ENCODE results near the gene PPP1R13L. TPM values are rescaled to one million over a fixed set of nuclear protein-coding genes. Genes with fewer than 3 reads are reported as not detected.
"Not testable (repeated sequence)": the region's sequence is repeated elsewhere in the genome, so short reads cannot be mapped to it uniquely, and the experiment has no call there.

Gene PPP1R13L
- total RNA-seq, 1 donor from 2014 or later, result 56.7 TPM

DNA sequence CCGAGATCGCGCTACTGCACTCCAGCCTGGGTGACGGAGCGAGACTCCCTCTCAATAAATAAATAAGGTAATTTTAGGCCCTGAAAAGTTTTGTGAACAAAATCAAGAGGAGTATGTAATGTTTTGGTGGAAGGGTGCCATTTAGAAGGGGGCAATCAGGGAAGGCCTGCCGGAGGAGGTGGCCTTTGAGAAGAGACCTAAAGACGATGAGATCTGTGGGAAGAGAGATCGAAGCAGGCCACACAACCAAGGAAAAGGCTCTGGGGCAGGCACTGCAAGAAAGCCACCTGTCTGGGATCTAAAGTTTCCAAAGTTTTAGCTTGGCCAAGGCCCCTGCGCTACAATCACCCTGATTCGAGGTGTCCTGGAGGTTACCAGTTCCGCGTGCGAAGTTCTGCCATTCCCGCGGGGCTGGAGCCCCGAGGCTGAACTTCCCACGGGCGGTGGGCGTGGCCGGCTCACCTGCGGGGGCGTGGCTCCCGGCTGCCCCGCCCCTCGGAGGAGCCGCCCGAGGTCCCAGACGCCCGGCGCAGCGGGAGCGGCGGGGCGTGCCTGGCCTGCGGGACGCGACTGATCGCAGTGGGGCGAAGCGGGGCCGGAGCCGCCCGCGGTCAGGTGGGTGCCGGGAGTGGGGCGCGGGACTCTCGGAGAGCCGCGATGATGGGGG lies 64.5 kb downstream of the PPP1R13L start, which contains the start of gene KLC3:
TSS of gene KLC3 (plus strand) at position 519 of the 667 bp plus-strand sequence. CDS start 4,792 bp downstream, outside the sequence.
- FAIRE-seq, result no peak
- Histone ChIP-seq H3K4me1 (ENCODE audit: insufficient read depth, low read length) (no peaks in the 10 kb centered on the region), H3K9me3 (ENCODE audit: insufficient read depth, low read depth, low read length) (no peaks in the 10 kb centered on the region), H3K27ac (ENCODE audit: low read depth, low read length) (no peak within 1 kb of the TSS), H3K4me3 (ENCODE audit: insufficient read depth, low read depth, low read length) (no peak within 1 kb of the TSS), H2AFZ (ENCODE audit: low read depth, low read length) (no peak within 1 kb of the TSS), H3K27me3 (ENCODE audit: insufficient read depth, low read length) (peaks cover 7% of the 10 kb centered on the region), H3K4me2 (ENCODE audit: low read length) (peak within 1 kb of the TSS; percentile 38), H3K79me2 (ENCODE audit: insufficient read depth, low read length) (no peaks in the 10 kb centered on the region), H3K9ac (ENCODE audit: low read length) (no peak within 1 kb of the TSS), H3K36me3 (ENCODE audit: insufficient read depth, low read length) (no peaks in the 10 kb centered on the region), H4K20me1 (ENCODE audit: insufficient read depth, low read length) (no peaks in the 10 kb centered on the region)
- Mint-ChIP-seq H3K4me3 (ENCODE audit: unreplicated experiment) (peak within 1 kb of the TSS; percentile 72), H3K9me3 (ENCODE audit: unreplicated experiment) (peaks cover 3% of the 10 kb centered on the region), H3K4me1 (ENCODE audit: low read depth, unreplicated experiment) (no peaks in the 10 kb centered on the region), H3K27me3 (ENCODE audit: low read depth, unreplicated experiment) (peaks cover 12% of the 10 kb centered on the region), H3K27ac (ENCODE audit: unreplicated experiment) (no peak within 1 kb of the TSS), H3K36me3 (ENCODE audit: low read depth, unreplicated experiment) (no peaks in the 10 kb centered on the region)
- peak; percentile 43 for TF ChIP-seq EZH2 (IDR thresholded peaks at IDR 0.05; ENCODE audit: insufficient read depth, low read length)
- TF ChIP-seq, protein P1, sequence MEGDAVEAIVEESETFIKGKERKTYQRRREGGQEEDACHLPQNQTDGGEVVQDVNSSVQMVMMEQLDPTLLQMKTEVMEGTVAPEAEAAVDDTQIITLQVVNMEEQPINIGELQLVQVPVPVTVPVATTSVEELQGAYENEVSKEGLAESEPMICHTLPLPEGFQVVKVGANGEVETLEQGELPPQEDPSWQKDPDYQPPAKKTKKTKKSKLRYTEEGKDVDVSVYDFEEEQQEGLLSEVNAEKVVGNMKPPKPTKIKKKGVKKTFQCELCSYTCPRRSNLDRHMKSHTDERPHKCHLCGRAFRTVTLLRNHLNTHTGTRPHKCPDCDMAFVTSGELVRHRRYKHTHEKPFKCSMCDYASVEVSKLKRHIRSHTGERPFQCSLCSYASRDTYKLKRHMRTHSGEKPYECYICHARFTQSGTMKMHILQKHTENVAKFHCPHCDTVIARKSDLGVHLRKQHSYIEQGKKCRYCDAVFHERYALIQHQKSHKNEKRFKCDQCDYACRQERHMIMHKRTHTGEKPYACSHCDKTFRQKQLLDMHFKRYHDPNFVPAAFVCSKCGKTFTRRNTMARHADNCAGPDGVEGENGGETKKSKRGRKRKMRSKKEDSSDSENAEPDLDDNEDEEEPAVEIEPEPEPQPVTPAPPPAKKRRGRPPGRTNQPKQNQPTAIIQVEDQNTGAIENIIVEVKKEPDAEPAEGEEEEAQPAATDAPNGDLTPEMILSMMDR (IDR thresholded peaks at IDR 0.05; ENCODE audit: insufficient read depth, low read depth, low read length), result no peak
- no peak for DNase-seq (ENCODE audit: low read depth)

DNA sequence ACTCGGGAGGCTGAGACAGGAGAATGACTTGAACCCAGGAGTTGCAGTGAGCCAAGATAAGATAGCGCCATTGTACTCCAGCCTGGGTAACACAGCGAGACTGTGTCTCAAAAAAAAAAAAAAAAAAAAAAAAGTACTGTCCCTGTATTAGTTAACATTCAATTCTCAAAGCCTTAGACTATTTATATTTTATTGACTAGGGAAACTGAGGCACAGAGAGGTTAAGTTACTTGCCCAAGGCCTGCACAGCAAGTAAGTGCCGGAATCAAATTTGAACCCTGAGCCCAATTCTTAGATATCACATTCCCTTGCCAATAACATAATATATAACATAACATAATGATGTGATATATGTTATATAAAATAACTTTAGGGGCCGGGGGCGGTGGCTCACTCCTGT lies 65.2 kb downstream of the PPP1R13L start:
- Histone ChIP-seq H2AFZ (ENCODE audit: low read depth, low read length) (no peak overlapping the region), H3K27me3 (ENCODE audit: insufficient read depth, low read length) (peaks cover 7% of the 10 kb centered on the region), H3K9ac (ENCODE audit: low read length) (no peak overlapping the region), H4K20me1 (ENCODE audit: insufficient read depth, low read length) (no peaks in the 10 kb centered on the region), H3K79me2 (ENCODE audit: insufficient read depth, low read length) (no peaks in the 10 kb centered on the region), H3K4me1 (ENCODE audit: insufficient read depth, low read length) (no peaks in the 10 kb centered on the region), H3K9me3 (ENCODE audit: insufficient read depth, low read depth, low read length) (no peaks in the 10 kb centered on the region), H3K4me3 (ENCODE audit: insufficient read depth, low read depth, low read length) (no peak overlapping the region), H3K36me3 (ENCODE audit: insufficient read depth, low read length) (no peaks in the 10 kb centered on the region), H3K27ac (ENCODE audit: low read depth, low read length) (no peak overlapping the region), H3K4me2 (ENCODE audit: low read length) (no peak overlapping the region)
- Mint-ChIP-seq H3K4me3 (ENCODE audit: unreplicated experiment) (no peak overlapping the region), H3K27ac (ENCODE audit: unreplicated experiment) (no peak overlapping the region), H3K27me3 (ENCODE audit: low read depth, unreplicated experiment) (peaks cover 12% of the 10 kb centered on the region), H3K9me3 (ENCODE audit: unreplicated experiment) (peaks cover 3% of the 10 kb centered on the region), H3K4me1 (ENCODE audit: low read depth, unreplicated experiment) (no peaks in the 10 kb centered on the region), H3K36me3 (ENCODE audit: low read depth, unreplicated experiment) (no peaks in the 10 kb centered on the region)
- FAIRE-seq, result no peak
- TF ChIP-seq, protein P1 (IDR thresholded peaks at IDR 0.05; ENCODE audit: insufficient read depth, low read depth, low read length), result no peak
- no peak for TF ChIP-seq EZH2 (IDR thresholded peaks at IDR 0.05; ENCODE audit: insufficient read depth, low read length)
- DNase-seq (ENCODE audit: low read depth), result no peak

- H3K9me3 Mint-ChIP-seq (ENCODE audit: unreplicated experiment), result peaks cover 3% of the 10 kb centered on the region
- Histone ChIP-seq H4K20me1 (ENCODE audit: insufficient read depth, low read length) (no peaks in the 10 kb centered on the region), H3K9me3 (ENCODE audit: insufficient read depth, low read depth, low read length) (no peaks in the 10 kb centered on the region), H3K36me3 (ENCODE audit: insufficient read depth, low read length) (no peaks in the 10 kb centered on the region), H3K4me1 (ENCODE audit: insufficient read depth, low read length) (no peaks in the 10 kb centered on the region), H3K79me2 (ENCODE audit: insufficient read depth, low read length) (no peaks in the 10 kb centered on the region), H3K27me3 (ENCODE audit: insufficient read depth, low read length) (peaks cover 7% of the 10 kb centered on the region), H3K9ac (ENCODE audit: low read length) (no peak overlapping the region), H2AFZ (ENCODE audit: low read depth, low read length) (no peak overlapping the region), H3K27ac (ENCODE audit: low read depth, low read length) (no peak overlapping the region), H3K4me2 (ENCODE audit: low read length) (no peak overlapping the region), H3K4me3 (ENCODE audit: insufficient read depth, low read depth, low read length) (no peak overlapping the region)
- no peak for TF ChIP-seq EZH2 (IDR thresholded peaks at IDR 0.05; ENCODE audit: insufficient read depth, low read length)
- TF ChIP-seq, protein P1 (IDR thresholded peaks at IDR 0.05; ENCODE audit: insufficient read depth, low read depth, low read length), result no peak
- no peak overlapping the region for H3K27ac Mint-ChIP-seq (ENCODE audit: unreplicated experiment)
- H3K27me3 Mint-ChIP-seq (ENCODE audit: low read depth, unreplicated experiment), result peaks cover 13% of the 10 kb centered on the region
- H3K4me1 Mint-ChIP-seq (ENCODE audit: low read depth, unreplicated experiment), result no peaks in the 10 kb centered on the region
- FAIRE-seq (no peak), DNase-seq (ENCODE audit: low read depth) (no peak)
- no peaks in the 10 kb centered on the region for H3K36me3 Mint-ChIP-seq (ENCODE audit: low read depth, unreplicated experiment)
- H3K4me3 Mint-ChIP-seq (ENCODE audit: unreplicated experiment), result no peak overlapping the region
Observed at GRCh38 chr19:45336696-45337251, 68.1 kb downstream of the PPP1R13L start.

DNA sequence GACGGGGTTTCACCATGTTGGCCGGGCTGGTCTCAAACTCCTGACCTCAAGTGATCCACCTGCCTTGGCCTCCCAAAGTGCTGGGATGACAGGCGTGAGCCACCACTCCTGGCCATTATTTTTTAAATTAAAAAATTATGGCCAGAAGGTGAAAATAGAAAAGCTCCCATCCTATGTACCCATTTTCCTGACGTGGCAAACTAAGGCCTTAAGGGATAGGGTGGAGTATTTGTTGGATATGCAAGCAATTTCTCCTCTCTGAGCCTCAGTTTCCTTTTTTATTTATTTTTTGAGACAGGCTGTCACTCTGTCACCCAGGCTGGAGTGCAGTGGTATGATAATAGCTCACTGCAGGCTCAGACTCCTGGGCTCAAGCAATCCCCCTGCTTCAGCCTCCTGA lies 70.0 kb downstream of the PPP1R13L start:
- H4K20me1 ChIP-seq (ENCODE audit: insufficient read depth, low read length); FAIRE-seq; H2AFZ ChIP-seq (ENCODE audit: low read depth, low read length); H3K9ac ChIP-seq (ENCODE audit: low read length); H3K79me2 ChIP-seq (ENCODE audit: insufficient read depth, low read length); H3K27ac Mint-ChIP-seq (ENCODE audit: unreplicated experiment); H3K4me2 ChIP-seq (ENCODE audit: low read length); H3K27ac ChIP-seq (ENCODE audit: low read depth, low read length); H3K4me3 Mint-ChIP-seq (ENCODE audit: unreplicated experiment); H3K4me1 ChIP-seq (ENCODE audit: insufficient read depth, low read length); H3K27me3 ChIP-seq (ENCODE audit: insufficient read depth, low read length); H3K9me3 Mint-ChIP-seq (ENCODE audit: unreplicated experiment); H3K9me3 ChIP-seq (ENCODE audit: insufficient read depth, low read depth, low read length); H3K4me3 ChIP-seq (ENCODE audit: insufficient read depth, low read depth, low read length); H3K4me1 Mint-ChIP-seq (ENCODE audit: low read depth, unreplicated experiment); H3K36me3 Mint-ChIP-seq (ENCODE audit: low read depth, unreplicated experiment); DNase-seq (ENCODE audit: low read depth); H3K36me3 ChIP-seq (ENCODE audit: insufficient read depth, low read length): not testable (repeated sequence)
- peaks cover 11% of the 10 kb centered on the region for H3K27me3 Mint-ChIP-seq (ENCODE audit: low read depth, unreplicated experiment)

Data from astrocyte (in vitro differentiated cells and primary cell).